ENCODE measurements around the gene B3GNT7. TPM values are rescaled to one million over a fixed set of nuclear protein-coding genes. Genes with fewer than 3 reads are reported as not detected.

Gene B3GNT7
- total RNA-seq, 1 donor from 2014 or later, result 0.90 TPM

GRCh38 chr2:231362555-231363184 is 32.8 kb upstream of the B3GNT7 start:
- Mint-ChIP-seq H3K27ac (peak overlapping the region; percentile 82), H3K27me3 (ENCODE audit: insufficient read depth, low read depth) (peaks cover 4% of the 10 kb centered on the region), H3K4me1 (peaks cover 34% of the 10 kb centered on the region), H3K4me3 (no peak overlapping the region), H3K36me3 (peaks cover 12% of the 10 kb centered on the region), H3K9me3 (no peaks in the 10 kb centered on the region)
- Histone ChIP-seq H3K4me1 (peaks cover 19% of the 10 kb centered on the region), H3K27me3 (no peaks in the 10 kb centered on the region), H3K4me2 (no peak overlapping the region), H2AFZ (replicated peaks) (no peak overlapping the region), H3K27ac (no peak overlapping the region), H3K4me3 (no peak overlapping the region), H3F3A (ENCODE audit: low read depth) (no peaks in the 10 kb centered on the region), H3K9me3 (ENCODE audit: low read depth) (no peaks in the 10 kb centered on the region), H3K36me3 (no peaks in the 10 kb centered on the region), H3K79me2 (ENCODE audit: low read depth) (no peaks in the 10 kb centered on the region), H4K20me1 (ENCODE audit: low read depth) (no peaks in the 10 kb centered on the region), H3K9ac (no peak overlapping the region)
- DNase-seq (ENCODE audit: low spot score), result no peak
- TF ChIP-seq EZH2 (IDR thresholded peaks at IDR 0.05), result no peak
- TF ChIP-seq EZH2phosphoT487 (IDR thresholded peaks at IDR 0.05), result no peak
- no peak for TF ChIP-seq CTCF (IDR thresholded peaks at IDR 0.05)

GRCh38 chr2:231364061-231364460 is 31.4 kb upstream of the B3GNT7 start:
- H3K9me3 Mint-ChIP-seq, result no peaks in the 10 kb centered on the region
- peaks cover 31% of the 10 kb centered on the region for H3K4me1 Mint-ChIP-seq

GRCh38 chr2:231364961-231365810 is 30.3 kb upstream of the B3GNT7 start:
- Mint-ChIP-seq H3K27ac (peak overlapping the region; percentile 91), H3K9me3 (no peaks in the 10 kb centered on the region), H3K27me3 (ENCODE audit: insufficient read depth, low read depth) (peaks cover 2% of the 10 kb centered on the region), H3K36me3 (peaks cover 16% of the 10 kb centered on the region), H3K4me3 (no peak overlapping the region), H3K4me1 (peaks cover 27% of the 10 kb centered on the region)
- H3K27me3 ChIP-seq, result no peaks in the 10 kb centered on the region
- H3K9me3 ChIP-seq (ENCODE audit: low read depth), result no peaks in the 10 kb centered on the region
- H3F3A ChIP-seq (ENCODE audit: low read depth), result peaks cover 5% of the 10 kb centered on the region
- H3K79me2 ChIP-seq (ENCODE audit: low read depth), result no peaks in the 10 kb centered on the region
- no peak overlapping the region for H3K27ac ChIP-seq
- no peak overlapping the region for H3K4me3 ChIP-seq
- no peaks in the 10 kb centered on the region for H4K20me1 ChIP-seq (ENCODE audit: low read depth)
- TF ChIP-seq CTCF (IDR thresholded peaks at IDR 0.05) (no peak), EZH2phosphoT487 (IDR thresholded peaks at IDR 0.05) (no peak), EZH2 (IDR thresholded peaks at IDR 0.05) (no peak)
- peaks cover 21% of the 10 kb centered on the region for H3K4me1 ChIP-seq
- H2AFZ ChIP-seq (replicated peaks), result no peak overlapping the region
- H3K9ac ChIP-seq, result no peak overlapping the region
- DNase-seq (ENCODE audit: low spot score), result no peak
- no peaks in the 10 kb centered on the region for H3K36me3 ChIP-seq
- H3K4me2 ChIP-seq, result no peak overlapping the region

More at GRCh38 chr2:231364061-231364460, 31.4 kb upstream of the B3GNT7 start:
- no peak overlapping the region for H3K4me3 Mint-ChIP-seq
- H3K4me3 ChIP-seq, result no peak overlapping the region
- H3K9ac ChIP-seq, result no peak overlapping the region
- no peak for DNase-seq (ENCODE audit: low spot score)
- H4K20me1 ChIP-seq (ENCODE audit: low read depth), result no peaks in the 10 kb centered on the region
- H3K27me3 Mint-ChIP-seq (ENCODE audit: insufficient read depth, low read depth), result peaks cover 2% of the 10 kb centered on the region
- no peaks in the 10 kb centered on the region for H3F3A ChIP-seq (ENCODE audit: low read depth)
- H3K36me3 ChIP-seq, result no peaks in the 10 kb centered on the region
- TF ChIP-seq EZH2phosphoT487 (IDR thresholded peaks at IDR 0.05) (no peak), CTCF (IDR thresholded peaks at IDR 0.05) (no peak), EZH2 (IDR thresholded peaks at IDR 0.05) (no peak)
- no peaks in the 10 kb centered on the region for H3K79me2 ChIP-seq (ENCODE audit: low read depth)
- peaks cover 16% of the 10 kb centered on the region for H3K36me3 Mint-ChIP-seq
- H3K4me2 ChIP-seq, result no peak overlapping the region
- H3K27me3 ChIP-seq, result no peaks in the 10 kb centered on the region
- no peak overlapping the region for H2AFZ ChIP-seq (replicated peaks)
- no peaks in the 10 kb centered on the region for H3K9me3 ChIP-seq (ENCODE audit: low read depth)
- H3K27ac ChIP-seq, result no peak overlapping the region
- H3K27ac Mint-ChIP-seq, result no peak overlapping the region
- peaks cover 19% of the 10 kb centered on the region for H3K4me1 ChIP-seq

All from neural progenitor cell (in vitro differentiated cells).